Measurements from ENCODE around the gene FYB1. TPM values are rescaled to one million over a fixed set of nuclear protein-coding genes. Genes with fewer than 3 reads are reported as not detected.
"Not testable (repeated sequence)": the region's sequence is repeated elsewhere in the genome, so short reads cannot be mapped to it uniquely, and the experiment has no call there.

Gene FYB1
- total RNA-seq, 1 experiment from 2014 or later: 10.5 TPM

DNA sequence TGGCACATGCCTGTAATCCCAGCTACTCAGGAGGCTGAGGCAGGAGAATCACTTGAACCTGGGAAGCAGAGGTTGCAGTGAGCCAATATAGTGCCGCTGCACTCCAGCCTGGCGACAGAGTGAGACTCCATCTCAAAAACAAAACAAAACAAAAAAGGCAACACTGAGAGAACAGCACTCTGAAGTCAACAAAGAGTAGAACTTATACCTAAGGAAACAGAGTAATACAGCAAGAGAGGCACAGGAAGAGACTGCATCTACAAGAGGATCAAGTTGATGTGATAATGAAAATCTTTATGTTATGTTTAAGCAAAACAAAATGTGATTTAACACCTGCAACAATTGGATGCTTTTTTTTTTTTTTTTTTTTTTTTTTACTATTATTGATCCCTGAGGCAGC lies 33.1 kb downstream of the FYB1 start:
- no peak for DNase-seq
- CTCF ChIA-PET: interaction anchor here (0.5 kb wide), 1 partner anchor 38 kb away, joined by 3 read pairs; no protein-coding TSS in a partner anchor
- Histone ChIP-seq H3F3A (ENCODE audit: insufficient read depth, low read depth) (no peaks in the 10 kb centered on the region), H3K4me1 (replicated peaks; ENCODE audit: insufficient read depth) (peaks cover 6% of the 10 kb centered on the region; the same call in 1 of the 2 replicates), H3K36me3 (ENCODE audit: low read depth) (no peaks in the 10 kb centered on the region), H3K27ac (no peak overlapping the region), H3K9me2 (ENCODE audit: insufficient read depth) (no peaks in the 10 kb centered on the region), H3K27me3 (ENCODE audit: insufficient read depth, low read depth) (no peaks in the 10 kb centered on the region), H3K9me3 (ENCODE audit: insufficient read depth, low read depth) (no peaks in the 10 kb centered on the region), H3K4me2 (no peak overlapping the region), H4K20me1 (ENCODE audit: insufficient read depth) (no peaks in the 10 kb centered on the region), H2AFZ (no peak overlapping the region), H3K79me2 (ENCODE audit: low read depth) (no peaks in the 10 kb centered on the region), H3K4me3 (no peak overlapping the region)
- POLR2A ChIA-PET (ENCODE audit: unreplicated experiment): interaction anchor here (0.6 kb wide), 1 partner anchor 71 kb away, joined by 4 read pairs; no protein-coding TSS in a partner anchor
- intact Hi-C loops (cut with micrococcal nuclease; ENCODE audit: unreplicated experiment): no loop called here
- no TSS peak for BruUV-seq (replicated peaks)
- no peak for TF ChIP-seq EZH2 (IDR thresholded peaks at IDR 0.05; ENCODE audit: low read depth)
- TF ChIP-seq, protein P1, sequence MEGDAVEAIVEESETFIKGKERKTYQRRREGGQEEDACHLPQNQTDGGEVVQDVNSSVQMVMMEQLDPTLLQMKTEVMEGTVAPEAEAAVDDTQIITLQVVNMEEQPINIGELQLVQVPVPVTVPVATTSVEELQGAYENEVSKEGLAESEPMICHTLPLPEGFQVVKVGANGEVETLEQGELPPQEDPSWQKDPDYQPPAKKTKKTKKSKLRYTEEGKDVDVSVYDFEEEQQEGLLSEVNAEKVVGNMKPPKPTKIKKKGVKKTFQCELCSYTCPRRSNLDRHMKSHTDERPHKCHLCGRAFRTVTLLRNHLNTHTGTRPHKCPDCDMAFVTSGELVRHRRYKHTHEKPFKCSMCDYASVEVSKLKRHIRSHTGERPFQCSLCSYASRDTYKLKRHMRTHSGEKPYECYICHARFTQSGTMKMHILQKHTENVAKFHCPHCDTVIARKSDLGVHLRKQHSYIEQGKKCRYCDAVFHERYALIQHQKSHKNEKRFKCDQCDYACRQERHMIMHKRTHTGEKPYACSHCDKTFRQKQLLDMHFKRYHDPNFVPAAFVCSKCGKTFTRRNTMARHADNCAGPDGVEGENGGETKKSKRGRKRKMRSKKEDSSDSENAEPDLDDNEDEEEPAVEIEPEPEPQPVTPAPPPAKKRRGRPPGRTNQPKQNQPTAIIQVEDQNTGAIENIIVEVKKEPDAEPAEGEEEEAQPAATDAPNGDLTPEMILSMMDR (conservative IDR thresholded peaks at IDR 0.05): no peak

DNA sequence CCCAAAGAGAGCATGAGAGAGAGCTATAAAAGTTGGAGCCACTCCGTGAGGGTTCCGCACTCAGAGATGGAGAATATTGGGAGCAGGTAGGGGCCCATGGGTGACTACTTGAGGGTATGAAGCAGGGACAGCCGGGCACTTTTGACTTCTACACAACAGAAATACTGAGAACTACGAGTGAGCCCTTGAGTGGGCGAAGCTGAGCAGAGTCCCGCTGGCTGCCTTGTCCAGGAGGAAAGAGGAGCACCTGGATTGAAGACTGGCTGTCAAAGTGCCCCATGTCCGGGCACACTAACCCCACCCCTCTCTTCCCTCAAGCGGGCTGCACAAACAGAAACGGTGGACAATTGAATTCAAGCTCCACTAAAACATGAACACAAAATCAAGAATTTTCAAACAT lies 33.6 kb downstream of the FYB1 start:
- Histone ChIP-seq H3K4me2 (no peak overlapping the region), H2AFZ (no peak overlapping the region), H3K27me3 (ENCODE audit: insufficient read depth, low read depth) (no peaks in the 10 kb centered on the region), H4K20me1 (ENCODE audit: insufficient read depth) (no peaks in the 10 kb centered on the region), H3K36me3 (ENCODE audit: low read depth) (no peaks in the 10 kb centered on the region), H3K27ac (no peak overlapping the region), H3F3A (ENCODE audit: insufficient read depth, low read depth) (no peaks in the 10 kb centered on the region), H3K4me1 (replicated peaks; ENCODE audit: insufficient read depth) (peaks cover 6% of the 10 kb centered on the region; the same call in 1 of the 2 replicates), H3K4me3 (no peak overlapping the region), H3K79me2 (ENCODE audit: low read depth) (no peaks in the 10 kb centered on the region), H3K9me2 (ENCODE audit: insufficient read depth) (no peaks in the 10 kb centered on the region), H3K9me3 (ENCODE audit: insufficient read depth, low read depth) (no peaks in the 10 kb centered on the region)
- no peak for DNase-seq
- intact Hi-C loops (cut with micrococcal nuclease; ENCODE audit: unreplicated experiment): no loop called here
- POLR2A ChIA-PET (ENCODE audit: unreplicated experiment): no interaction called here
- CTCF ChIA-PET: interaction anchor here (0.5 kb wide), 2 partner anchors 36 to 38 kb away, joined by 3 read pairs; no protein-coding TSS in a partner anchor
- no TSS peak for BruUV-seq (replicated peaks)
- no peak for TF ChIP-seq EZH2 (IDR thresholded peaks at IDR 0.05; ENCODE audit: low read depth)
- TF ChIP-seq, protein P1 (conservative IDR thresholded peaks at IDR 0.05): no peak

DNA sequence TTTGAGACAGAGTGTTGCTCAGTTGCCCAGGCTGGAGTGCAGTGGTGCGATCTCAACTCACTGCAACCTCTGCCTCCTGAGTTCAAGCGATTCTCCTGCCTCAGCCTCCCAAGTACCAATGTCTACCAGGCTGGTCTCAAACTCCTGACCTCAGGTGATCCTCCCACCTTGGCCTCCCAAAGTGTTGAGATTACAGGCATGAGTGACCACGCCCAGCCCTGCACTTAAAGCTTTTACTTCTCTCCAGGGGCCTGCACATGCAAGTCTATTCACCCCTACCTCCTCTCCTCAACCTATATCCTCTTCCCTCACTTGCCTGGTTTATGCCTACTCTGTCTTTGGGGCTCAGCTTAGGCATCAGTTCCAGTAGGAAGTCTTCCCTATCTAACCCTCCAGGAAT lies 39.8 kb downstream of the FYB1 start:
- H3K4me2 ChIP-seq; H3K36me3 ChIP-seq (ENCODE audit: low read depth); H3K27me3 ChIP-seq (ENCODE audit: insufficient read depth, low read depth); CTCF ChIA-PET; POLR2A ChIA-PET (ENCODE audit: unreplicated experiment); H3K4me1 ChIP-seq (replicated peaks; ENCODE audit: insufficient read depth); H3K4me3 ChIP-seq; H2AFZ ChIP-seq; H3K79me2 ChIP-seq (ENCODE audit: low read depth); intact Hi-C loops (cut with micrococcal nuclease; ENCODE audit: unreplicated experiment); H3K27ac ChIP-seq; BruUV-seq (replicated peaks); H3K9me2 ChIP-seq (ENCODE audit: insufficient read depth); H4K20me1 ChIP-seq (ENCODE audit: insufficient read depth); H3F3A ChIP-seq (ENCODE audit: insufficient read depth, low read depth); H3K9me3 ChIP-seq (ENCODE audit: insufficient read depth, low read depth); DNase-seq: not testable (repeated sequence)

DNA sequence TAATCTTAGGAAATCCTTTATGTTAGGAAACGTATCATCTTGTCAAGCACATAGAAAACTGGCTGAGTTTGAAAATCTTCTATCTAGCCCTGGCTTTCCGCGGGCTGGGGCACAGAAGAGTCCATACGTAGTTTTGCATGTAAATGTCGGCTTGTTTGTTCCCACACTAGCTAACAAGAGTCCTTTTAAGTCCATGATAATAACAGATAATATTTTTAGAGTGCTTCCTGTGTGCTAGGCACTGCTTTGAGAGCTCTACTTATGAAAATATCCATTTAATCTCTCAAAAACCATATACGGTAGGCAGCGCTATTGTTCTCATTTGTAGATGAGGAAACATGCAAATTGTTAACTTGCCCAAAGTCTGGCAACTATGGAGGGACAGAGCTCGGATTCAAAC lies 40.5 kb downstream of the FYB1 start:
- DNase-seq: no peak
- Histone ChIP-seq H3K36me3 (ENCODE audit: low read depth) (no peaks in the 10 kb centered on the region), H3K4me3 (no peak overlapping the region), H3F3A (ENCODE audit: insufficient read depth, low read depth) (no peaks in the 10 kb centered on the region), H3K9me3 (ENCODE audit: insufficient read depth, low read depth) (no peaks in the 10 kb centered on the region), H3K27ac (no peak overlapping the region), H4K20me1 (ENCODE audit: insufficient read depth) (no peaks in the 10 kb centered on the region), H3K4me1 (replicated peaks; ENCODE audit: insufficient read depth) (no peaks in the 10 kb centered on the region), H3K9me2 (ENCODE audit: insufficient read depth) (no peaks in the 10 kb centered on the region), H3K79me2 (ENCODE audit: low read depth) (no peaks in the 10 kb centered on the region), H3K4me2 (no peak overlapping the region), H2AFZ (no peak overlapping the region), H3K27me3 (ENCODE audit: insufficient read depth, low read depth) (no peaks in the 10 kb centered on the region)
- TF ChIP-seq EZH2 (IDR thresholded peaks at IDR 0.05; ENCODE audit: low read depth): no peak
- intact Hi-C loops (cut with micrococcal nuclease; ENCODE audit: unreplicated experiment): no loop called here
- ChIA-PET CTCF (no interaction called here), POLR2A (ENCODE audit: unreplicated experiment) (no interaction called here)
- BruUV-seq (replicated peaks): no TSS peak
